HG03039 (cell line): Measurements from ENCODE around the gene PDE8A.
"Not testable (repeated sequence)": the region's sequence is repeated elsewhere in the genome, so short reads cannot be mapped to it uniquely, and the experiment has no call there.

Experiments
- ATAC-seq: cut with Tn5 transposase; IDR thresholded peaks from one replicate; pipeline ENCODE4 v1.9.1; 2021; ENCODE audit warnings: mild to moderate bottlenecking, moderate library complexity; ENCODE audit not compliant: unreplicated experiment

The PDE8A gene

GRCh38 chr15:84987949-84988624 lies 6.4 kb downstream of the PDE8A start:
- ATAC-seq = no peak

GRCh38 chr15:84988909-84989644 lies 7.4 kb downstream of the PDE8A start:
- no peak for ATAC-seq

DNA sequence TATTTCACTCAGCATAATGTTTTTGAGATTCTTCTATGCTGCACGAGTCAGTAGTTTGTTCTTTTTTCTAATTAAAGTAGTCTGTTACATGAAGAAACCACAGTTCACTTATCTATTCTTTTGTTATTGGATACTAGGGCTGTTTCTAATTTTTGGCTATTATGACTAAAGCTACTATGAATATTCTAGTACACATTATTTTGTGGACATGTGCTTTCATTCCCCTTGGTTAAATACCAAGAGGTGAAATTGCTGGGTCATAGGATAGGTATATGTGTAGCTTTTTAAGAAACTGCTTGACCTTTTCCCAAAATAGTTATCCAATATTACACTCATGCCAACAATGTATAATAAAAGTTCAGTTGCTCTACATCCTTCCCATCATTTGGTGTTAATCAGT lies 8.9 kb downstream of the PDE8A start:
- no peak for ATAC-seq

DNA sequence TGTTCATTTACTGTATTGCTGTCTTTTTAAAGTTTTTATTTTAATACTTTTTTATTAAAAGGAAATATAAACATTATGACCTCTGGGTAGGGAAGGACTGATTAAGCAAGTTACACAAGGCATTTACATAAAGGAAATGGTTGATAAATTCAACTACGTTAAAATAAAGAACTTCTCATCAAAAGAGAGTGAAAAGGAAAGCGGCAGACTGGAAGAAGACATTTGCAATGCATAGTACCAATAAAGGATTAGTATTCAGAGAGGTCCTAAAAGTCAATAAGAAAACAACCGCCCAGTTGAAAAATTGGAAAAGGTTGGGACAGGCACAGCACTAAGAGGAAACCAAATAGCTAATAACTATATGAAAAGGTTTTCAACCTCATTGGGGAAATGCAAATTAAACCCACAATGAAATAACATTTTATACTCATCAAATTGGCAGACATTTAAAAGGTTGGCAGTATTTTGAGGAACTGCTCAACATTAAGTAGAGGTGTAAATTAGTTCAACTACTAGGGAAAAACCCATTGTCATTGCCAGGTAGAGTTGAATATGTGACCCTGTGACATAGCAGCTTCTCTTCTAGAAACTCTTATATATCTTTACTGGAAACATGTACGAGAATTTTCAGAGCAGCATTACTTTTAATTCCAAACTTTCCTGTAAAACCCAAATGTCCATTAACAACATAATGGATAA lies 9.5 kb downstream of the PDE8A start:
- ATAC-seq = no peak

GRCh38 chr15:84992157-84992944 lies 10.7 kb downstream of the PDE8A start:
- ATAC-seq = no peak

GRCh38 chr15:84996055-84996454 lies 14.4 kb downstream of the PDE8A start:
- no peak for ATAC-seq

DNA sequence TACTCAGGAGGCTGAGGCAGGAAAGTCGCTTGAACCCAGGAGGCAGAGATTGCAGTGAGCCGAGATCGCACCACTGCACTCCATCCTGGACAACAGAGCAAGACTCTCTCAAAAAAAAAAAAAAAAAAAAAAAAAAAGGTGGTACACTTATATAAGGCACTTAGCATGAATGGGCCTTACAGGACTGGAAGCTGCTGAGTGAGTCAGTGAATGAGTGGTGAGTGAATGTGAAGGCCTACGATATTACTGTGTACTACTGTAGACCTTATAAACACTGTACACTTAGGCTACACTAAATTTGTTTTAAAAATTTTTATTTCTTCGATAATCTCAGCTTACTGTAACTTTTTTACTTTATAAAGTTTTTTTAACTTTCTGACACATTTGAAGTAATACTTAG lies 15.1 kb downstream of the PDE8A start:
- ATAC-seq = not testable (repeated sequence)

GRCh38 chr15:84997214-84997613 lies 15.6 kb downstream of the PDE8A start:
- not testable (repeated sequence) for ATAC-seq

GRCh38 chr15:85000189-85000864 lies 18.7 kb downstream of the PDE8A start:
- no peak for ATAC-seq

GRCh38 chr15:85000937-85001336 lies 19.3 kb downstream of the PDE8A start:
- no peak for ATAC-seq

GRCh38 chr15:85002517-85002916 lies 20.9 kb downstream of the PDE8A start:
- no peak for ATAC-seq

- ATAC-seq = no peak
These were observed 22.1 kb downstream of the PDE8A start for GRCh38 chr15:85003593-85004312.

GRCh38 chr15:85004550-85004949 lies 22.9 kb downstream of the PDE8A start:
- no peak for ATAC-seq

- ATAC-seq = no peak
These were observed 23.7 kb downstream of the PDE8A start for GRCh38 chr15:85005319-85005718.

- no peak for ATAC-seq
These were observed 24.1 kb downstream of the PDE8A start for GRCh38 chr15:85005746-85006145.

DNA sequence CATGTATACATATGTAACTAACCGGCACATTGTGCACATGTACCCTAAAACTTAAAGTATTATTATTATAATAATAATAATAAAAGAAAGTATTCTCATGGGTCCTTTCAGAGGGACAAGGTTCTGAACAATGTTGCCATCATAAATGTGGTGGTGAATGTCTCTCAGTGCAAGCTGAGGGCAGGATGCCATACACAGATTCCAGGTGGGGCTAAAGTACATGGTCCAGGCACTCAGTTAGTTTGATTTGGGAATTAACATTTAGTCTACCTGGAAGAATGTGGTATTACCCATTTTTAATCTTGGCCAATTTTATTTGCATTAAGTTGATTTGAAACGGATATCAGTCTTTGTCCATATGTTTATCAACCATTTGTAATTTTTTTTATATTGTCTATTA lies 24.5 kb downstream of the PDE8A start:
- ATAC-seq = no peak

GRCh38 chr15:85006655-85007054 lies 25.0 kb downstream of the PDE8A start:
- ATAC-seq = no peak

- ATAC-seq = no peak
These were observed 25.5 kb downstream of the PDE8A start for GRCh38 chr15:85007137-85007536.

DNA sequence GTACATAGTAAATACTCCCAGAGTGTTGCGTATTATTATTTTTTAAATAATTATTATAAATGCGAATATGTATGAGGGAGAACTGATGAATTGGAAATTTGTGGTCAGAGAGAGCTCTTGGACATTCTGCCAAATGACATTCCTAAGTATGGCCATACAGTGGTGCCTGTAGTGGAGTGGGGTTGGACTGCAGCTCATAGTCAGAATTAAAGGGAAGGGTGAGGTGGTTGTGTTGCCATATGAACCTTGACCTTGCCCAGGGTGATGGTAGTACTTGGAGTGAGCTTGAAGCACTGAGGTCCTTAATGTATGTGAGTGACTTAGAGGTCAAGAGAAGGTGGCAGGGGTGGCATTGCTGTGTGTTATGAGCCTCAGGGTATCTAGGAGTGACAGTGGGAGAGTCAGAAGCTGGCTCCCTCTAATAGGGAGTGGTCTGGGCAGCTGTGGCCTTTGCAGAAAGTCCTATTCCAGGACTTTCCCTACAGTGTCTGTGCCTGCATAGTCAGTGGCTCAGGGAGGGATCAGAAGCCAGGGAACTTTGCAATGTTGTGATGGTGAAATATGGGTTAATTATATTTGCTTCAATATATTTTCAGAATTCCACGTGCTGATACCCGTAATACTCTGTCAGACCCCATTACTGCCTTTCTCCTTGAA lies 26.2 kb downstream of the PDE8A start:
- no peak for ATAC-seq
